CD14-positive monocyte (primary cell): ENCODE measurements around the gene ABCG5. TPM values are rescaled to one million over a fixed set of nuclear protein-coding genes. Genes with fewer than 3 reads are reported as not detected.

ENCODE experiments used
- DNase-seq, 3 donors: peaks; one replicate each; pipeline ENCODE4 v3.0.0-alpha.2; 2011 to 2022
- H2AFZ ChIP-seq: 2 replicates; pipeline ENCODE4 v1.6.0; 2012; ENCODE audit warnings: mild to moderate bottlenecking, low read depth, low read length, inconsistent platforms; ENCODE audit not compliant: insufficient read depth, poor library complexity, severe bottlenecking
- H3K27ac ChIP-seq, 2 donors: 1 replicate in 1 of 2; 2 replicates in 1 of 2; pipeline ENCODE4 v1.5.1; 2012 to 2013; ENCODE audit warnings: low read length in 2 of 2, control low read depth in 1 of 2, inconsistent platforms in 1 of 2, low read depth in 1 of 2, mild to moderate bottlenecking in 1 of 2
- H3K27me3 ChIP-seq, 2 donors: one replicate each; pipeline versions ENCODE4 v1.6.0 to v1.6.1; 2011 to 2013; ENCODE audit warnings: low read length in 2 of 2; ENCODE audit not compliant: control insufficient read depth in 2 of 2, insufficient read depth in 2 of 2
- H3K36me3 ChIP-seq, 2 donors: replicated peaks in 1 of 2; 1 replicate in 1 of 2; 2 replicates in 1 of 2; pipeline versions ENCODE4 v1.5.1 to v1.6.1; 2012 to 2013; ENCODE audit warnings: low read length in 2 of 2, control low read depth in 1 of 2, inconsistent platforms in 1 of 2, mild to moderate bottlenecking in 1 of 2; ENCODE audit not compliant: insufficient read depth in 2 of 2, control insufficient read depth in 1 of 2
- H3K4me1 ChIP-seq, 2 donors: 1 replicate in 1 of 2; 2 replicates in 1 of 2; pipeline versions ENCODE4 v1.5.1 to v1.6.1; 2012 to 2013; ENCODE audit warnings: low read length in 2 of 2, control low read depth in 1 of 2, inconsistent platforms in 1 of 2, mild to moderate bottlenecking in 1 of 2, moderate library complexity in 1 of 2; ENCODE audit not compliant: insufficient read depth in 2 of 2, control insufficient read depth in 1 of 2
- H3K4me2 ChIP-seq: replicated peaks from 2 replicates; pipeline ENCODE3; 2012; ENCODE audit warnings: low read length, moderate library complexity, mild to moderate bottlenecking; ENCODE audit not compliant: poor library complexity, severe bottlenecking; ENCODE audit errors: extremely low read depth
- H3K4me3 ChIP-seq, 3 experiments: fragments of 200-600 bp in 1 of 3; sonication (generic) in 1 of 3; replicated peaks in 1 of 3; 1 replicate in 2 of 3; 2 replicates in 1 of 3; pipeline ENCODE4 v1.5.1; 2011 to 2013; ENCODE audit warnings: low read length in 3 of 3, mild to moderate bottlenecking in 3 of 3, control low read depth in 2 of 3, low read depth in 2 of 3, inconsistent platforms in 1 of 3, moderate library complexity in 1 of 3
- H3K79me2 ChIP-seq: 2 replicates; pipeline ENCODE4 v1.6.0; 2012; ENCODE audit warnings: mild to moderate bottlenecking, control low read depth, inconsistent platforms, low read length, moderate library complexity; ENCODE audit not compliant: insufficient read depth
- H3K9ac ChIP-seq: 2 replicates; pipeline ENCODE4 v1.6.0; 2017; ENCODE audit warnings: low read length, mild to moderate bottlenecking; ENCODE audit not compliant: insufficient read depth, poor library complexity, severe bottlenecking
- H3K9me3 ChIP-seq, 2 donors: replicated peaks in 1 of 2; 1 replicate in 1 of 2; 2 replicates in 1 of 2; pipeline versions ENCODE4 v1.5.1 to v1.6.1; 2012 to 2013; ENCODE audit warnings: low read length in 2 of 2, control low read depth in 1 of 2; ENCODE audit not compliant: control insufficient read depth in 1 of 2, insufficient read depth in 1 of 2
- H4K20me1 ChIP-seq: 2 replicates; pipeline ENCODE4 v1.6.0; 2012; ENCODE audit warnings: mild to moderate bottlenecking, low read length, control low read depth, moderate library complexity; ENCODE audit not compliant: insufficient read depth
- H3K27ac Mint-ChIP-seq, 7 donors: one replicate each; pipeline ENCODE4 v1.8.0; 2020; ENCODE audit warnings: mild to moderate bottlenecking in 7 of 7, mixed read lengths in 7 of 7, moderate library complexity in 6 of 7, inconsistent platforms in 2 of 7
- H3K27me3 Mint-ChIP-seq, 3 donors: one replicate each; pipeline ENCODE4 v1.8.0; 2021 to 2022; ENCODE audit warnings: low read depth in 3 of 3, mild to moderate bottlenecking in 3 of 3, mixed read lengths in 3 of 3, moderate library complexity in 3 of 3, inconsistent platforms in 1 of 3
- H3K36me3 Mint-ChIP-seq, 2 donors: one replicate each; pipeline ENCODE4 v1.8.0; 2020; ENCODE audit warnings: mixed read lengths in 2 of 2, inconsistent platforms in 1 of 2, mild to moderate bottlenecking in 1 of 2
- H3K4me1 Mint-ChIP-seq: one replicate; pipeline ENCODE4 v1.8.0; 2020; ENCODE audit warnings: mild to moderate bottlenecking, mixed read lengths
- H3K4me3 Mint-ChIP-seq, 2 donors: one replicate each; pipeline ENCODE4 v1.8.0; 2020; ENCODE audit warnings: mild to moderate bottlenecking in 2 of 2, mixed read lengths in 2 of 2, moderate library complexity in 1 of 2
- H3K9me3 Mint-ChIP-seq, 7 donors: one replicate each; pipeline ENCODE4 v1.8.0; 2020 to 2022; ENCODE audit warnings: mixed read lengths in 7 of 7, mild to moderate bottlenecking in 6 of 7, moderate library complexity in 6 of 7, inconsistent platforms in 2 of 7
- CTCF ChIP-seq: fragments of 200-600 bp; IDR thresholded peaks from one replicate; pipeline ENCODE4 v1.8.0; 2022; ENCODE audit warnings: antibody characterized with exemption, mild to moderate bottlenecking
- WGBS: methylation state at CpG from one replicate; pipeline ENCODE4 v1.1.5; 2013; ENCODE audit warnings: missing lambda C conversion rate; ENCODE audit not compliant: insufficient coverage; 5-methylcytosine and 5-hydroxymethylcytosine counted together
- intact Hi-C, 2 donors: fragments of 100-400 bp; cut with micrococcal nuclease; formaldehyde crosslinking; loops; one replicate each; pipeline versions ENCODE4 v1.15.0 to v1.15.1; 2023
- polyA plus RNA-seq, 3 donors: library from polyadenylated mRNA; depleted of rRNA in 1 of 3; unstranded in 2 of 3; stranded (reverse) in 1 of 3; fragments of 300-500 nt in 2 of 3; fragments of >200 nt in 1 of 3; fragmentation: Illumina TruSeq in 2 of 3; gene quantifications; 1 replicate in 2 of 3; 2 replicates in 1 of 3; pipeline ENCODE4 v1.2.3, GENCODE V29; 2012 to 2021

Gene ABCG5
- polyA plus RNA-seq, 3 donors = not detected

GRCh38 chr2:43802135-43802534 is 36.5 kb downstream of the ABCG5 start:
- no peak overlapping the region for H2AFZ ChIP-seq
- no peaks in the 10 kb centered on the region for H3K9me3 Mint-ChIP-seq
- H3K27ac ChIP-seq = no peak overlapping the region

DNA sequence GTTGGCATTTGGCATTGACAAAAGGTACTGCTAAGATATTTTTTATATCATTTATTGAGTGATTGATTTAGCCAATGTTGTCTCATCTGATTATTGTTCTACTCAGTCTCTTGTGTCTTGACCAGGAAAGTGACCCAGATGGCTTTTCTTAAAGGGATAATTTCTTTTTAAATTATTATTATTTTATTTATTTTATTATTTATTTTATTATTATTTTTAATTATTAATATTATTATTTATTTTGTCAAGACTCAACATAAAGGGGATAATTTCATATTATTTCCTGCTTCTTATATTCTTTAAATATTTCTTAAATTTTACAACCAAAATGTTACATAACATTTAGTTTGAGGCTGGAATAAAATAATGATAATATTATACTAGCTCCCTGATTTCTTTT is 37.7 kb downstream of the ABCG5 start:
- no peaks in the 10 kb centered on the region for H3K27me3 Mint-ChIP-seq
- no peaks in the 10 kb centered on the region for H3K27me3 ChIP-seq
- H3K27ac Mint-ChIP-seq = no peak overlapping the region
- no peak overlapping the region for H3K4me3 Mint-ChIP-seq
- peaks cover 0 to 6% of the 10 kb centered on the region in 2 donors for H3K36me3 Mint-ChIP-seq
- no peaks in the 10 kb centered on the region for H3K4me1 ChIP-seq
- no peak overlapping the region for H3K4me2 ChIP-seq
- no peak for DNase-seq
- no peaks in the 10 kb centered on the region for H3K9me3 ChIP-seq
- no peak overlapping the region for H3K27ac ChIP-seq
- no peaks in the 10 kb centered on the region for H3K79me2 ChIP-seq
- H3K4me3 ChIP-seq = no peak overlapping the region
- H3K9ac ChIP-seq = no peak overlapping the region
- H3K36me3 ChIP-seq = no peaks in the 10 kb centered on the region
- no peaks in the 10 kb centered on the region for H3K9me3 Mint-ChIP-seq
- H2AFZ ChIP-seq = no peak overlapping the region
- no peaks in the 10 kb centered on the region for H4K20me1 ChIP-seq
- peaks cover 3% of the 10 kb centered on the region for H3K4me1 Mint-ChIP-seq
- no peak for TF ChIP-seq CTCF
- intact Hi-C loops = no loop called here

More at GRCh38 chr2:43802135-43802534, 36.5 kb downstream of the ABCG5 start:
- H3K27me3 ChIP-seq = no peaks in the 10 kb centered on the region
- no peaks in the 10 kb centered on the region for H3K9me3 ChIP-seq
- no peaks in the 10 kb centered on the region for H3K36me3 ChIP-seq
- H3K36me3 Mint-ChIP-seq = peaks cover 0 to 4% of the 10 kb centered on the region in 2 donors
- intact Hi-C loops = no loop called here
- no peak for DNase-seq
- H3K27me3 Mint-ChIP-seq = no peaks in the 10 kb centered on the region
- H3K9ac ChIP-seq = no peak overlapping the region
- no CpG with 5 or more reads among the region's 2 CpGs for WGBS
- peaks cover 3% of the 10 kb centered on the region for H3K4me1 Mint-ChIP-seq
- H3K4me3 ChIP-seq = no peak overlapping the region
- H3K79me2 ChIP-seq = no peaks in the 10 kb centered on the region
- no peak overlapping the region for H3K4me2 ChIP-seq
- H3K27ac Mint-ChIP-seq = no peak overlapping the region
- H4K20me1 ChIP-seq = no peaks in the 10 kb centered on the region
- no peak for TF ChIP-seq CTCF
- H3K4me3 Mint-ChIP-seq = no peak overlapping the region
- no peaks in the 10 kb centered on the region for H3K4me1 ChIP-seq
